ENCODE measurements around the gene ARHGEF28. TPM values are rescaled to one million over a fixed set of nuclear protein-coding genes. Genes with fewer than 3 reads are reported as not detected.

The ARHGEF28 gene
- total RNA-seq, 1 experiment from 2014 or later: 0.57 TPM

DNA sequence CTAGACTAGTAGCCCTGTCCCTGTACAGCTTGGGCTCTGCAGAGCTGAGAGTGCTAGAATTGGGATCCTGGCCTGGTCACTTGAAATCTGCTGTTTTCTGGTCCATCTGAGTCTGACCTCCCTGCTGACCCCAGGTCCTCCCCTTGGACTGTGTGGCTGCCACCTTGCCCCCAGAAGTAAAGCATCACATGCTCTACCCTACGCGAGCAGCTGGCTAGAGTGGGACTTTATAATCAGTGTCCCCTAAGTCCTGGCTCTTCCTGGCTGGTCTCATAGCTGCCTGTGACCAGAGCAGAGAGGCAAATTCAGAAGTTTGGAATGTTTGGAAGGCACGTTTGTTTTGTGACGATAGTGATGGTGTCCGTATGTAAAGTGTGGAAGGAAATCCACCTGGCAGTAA lies 81.0 kb downstream of the ARHGEF28 start:
- H3K4me1 ChIP-seq (ENCODE audit: insufficient read depth, low read length): no peaks in the 10 kb centered on the region
- no peaks in the 10 kb centered on the region for H3K23me2 ChIP-seq (ENCODE audit: insufficient read length, low read depth, low read length, poor library complexity, severe bottlenecking)
- H3K23ac ChIP-seq (ENCODE audit: insufficient read length, low read depth, low read length): no peak overlapping the region
- no peak overlapping the region for H4K5ac ChIP-seq (ENCODE audit: insufficient read length, low read depth, low read length)
- no peak overlapping the region for H3K9ac ChIP-seq (ENCODE audit: extremely low read depth, insufficient read length, low read length)
- no peak overlapping the region for H3K4me2 ChIP-seq (ENCODE audit: insufficient read depth, insufficient read length, low read length)
- H2BK120ac ChIP-seq (ENCODE audit: low read depth, low read length, poor library complexity, severe bottlenecking): no peak overlapping the region
- no peak overlapping the region for H2BK20ac ChIP-seq (ENCODE audit: low read depth, low read length, poor library complexity, severe bottlenecking)
- no peaks in the 10 kb centered on the region for H4K20me1 ChIP-seq (ENCODE audit: control insufficient read depth, insufficient read depth, insufficient read length)
- no peak overlapping the region for H3K4me3 Mint-ChIP-seq
- H2BK5ac ChIP-seq (ENCODE audit: insufficient read length, low read length): no peak overlapping the region
- no peak overlapping the region for H3T11ph ChIP-seq (ENCODE audit: low read length)
- H2BK15ac ChIP-seq (ENCODE audit: low read depth, low read length): no peak overlapping the region
- no peak for DNase-seq
- no peaks in the 10 kb centered on the region for H3K4me1 Mint-ChIP-seq
- H4K8ac ChIP-seq (replicated peaks; ENCODE audit: insufficient read length, low read depth, low read length): no peak overlapping the region
- H3K79me1 ChIP-seq (ENCODE audit: insufficient read depth, low read depth, low read length, poor library complexity, severe bottlenecking): no peaks in the 10 kb centered on the region
- H3K14ac ChIP-seq (ENCODE audit: insufficient read depth, low read length): no peak overlapping the region
- no peaks in the 10 kb centered on the region; the same call in none of the 2 replicates for H3K27me3 Mint-ChIP-seq (ENCODE audit: low read depth)
- peaks cover 0 to 7% (median 0%) of the 10 kb centered on the region in 3 experiments; a peak in 3 of 7 replicates for H3K36me3 Mint-ChIP-seq (ENCODE audit: insufficient read depth in 1 of 3, low read depth in 3 of 3)
- H3K27ac Mint-ChIP-seq: no peak overlapping the region
- no peak overlapping the region for H3K18ac ChIP-seq (ENCODE audit: insufficient read length, low read depth, low read length)
- TF ChIP-seq, protein P1, sequence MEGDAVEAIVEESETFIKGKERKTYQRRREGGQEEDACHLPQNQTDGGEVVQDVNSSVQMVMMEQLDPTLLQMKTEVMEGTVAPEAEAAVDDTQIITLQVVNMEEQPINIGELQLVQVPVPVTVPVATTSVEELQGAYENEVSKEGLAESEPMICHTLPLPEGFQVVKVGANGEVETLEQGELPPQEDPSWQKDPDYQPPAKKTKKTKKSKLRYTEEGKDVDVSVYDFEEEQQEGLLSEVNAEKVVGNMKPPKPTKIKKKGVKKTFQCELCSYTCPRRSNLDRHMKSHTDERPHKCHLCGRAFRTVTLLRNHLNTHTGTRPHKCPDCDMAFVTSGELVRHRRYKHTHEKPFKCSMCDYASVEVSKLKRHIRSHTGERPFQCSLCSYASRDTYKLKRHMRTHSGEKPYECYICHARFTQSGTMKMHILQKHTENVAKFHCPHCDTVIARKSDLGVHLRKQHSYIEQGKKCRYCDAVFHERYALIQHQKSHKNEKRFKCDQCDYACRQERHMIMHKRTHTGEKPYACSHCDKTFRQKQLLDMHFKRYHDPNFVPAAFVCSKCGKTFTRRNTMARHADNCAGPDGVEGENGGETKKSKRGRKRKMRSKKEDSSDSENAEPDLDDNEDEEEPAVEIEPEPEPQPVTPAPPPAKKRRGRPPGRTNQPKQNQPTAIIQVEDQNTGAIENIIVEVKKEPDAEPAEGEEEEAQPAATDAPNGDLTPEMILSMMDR (conservative IDR thresholded peaks at IDR 0.05): no peak
- no peaks in the 10 kb centered on the region for H3K27me3 ChIP-seq (ENCODE audit: insufficient read depth, low read length)
- no peak overlapping the region for H3K56ac ChIP-seq (ENCODE audit: insufficient read length, low read depth, low read length)
- no peak overlapping the region for H2AFZ ChIP-seq (ENCODE audit: low read length)
- H3K4ac ChIP-seq (ENCODE audit: low read depth, low read length): no peak overlapping the region
- no peak overlapping the region for H2BK12ac ChIP-seq (ENCODE audit: insufficient read length, low read depth, low read length)
- WGBS (ENCODE audit: extremely low coverage, insufficient read length, low lambda C conversion rate): 100% methylated on average over 3 of the region's 5 CpGs
- peaks cover 6 to 15% of the 10 kb centered on the region in 2 experiments for H3K9me3 Mint-ChIP-seq
- H3K9me3 ChIP-seq (ENCODE audit: control insufficient read depth, low read depth, low read length): peaks cover 8% of the 10 kb centered on the region
- H3K27ac ChIP-seq (ENCODE audit: insufficient read length, low read depth, low read length): no peak overlapping the region
- no peak overlapping the region for H2AK5ac ChIP-seq (ENCODE audit: insufficient read length, low read length)
- H3K79me2 ChIP-seq (ENCODE audit: insufficient read depth, low read length): no peaks in the 10 kb centered on the region
- H4K91ac ChIP-seq (ENCODE audit: insufficient read length, low read depth, low read length): no peak overlapping the region
